ENCODE measurements around the gene PRKG1.

PRKG1 gene

DNA sequence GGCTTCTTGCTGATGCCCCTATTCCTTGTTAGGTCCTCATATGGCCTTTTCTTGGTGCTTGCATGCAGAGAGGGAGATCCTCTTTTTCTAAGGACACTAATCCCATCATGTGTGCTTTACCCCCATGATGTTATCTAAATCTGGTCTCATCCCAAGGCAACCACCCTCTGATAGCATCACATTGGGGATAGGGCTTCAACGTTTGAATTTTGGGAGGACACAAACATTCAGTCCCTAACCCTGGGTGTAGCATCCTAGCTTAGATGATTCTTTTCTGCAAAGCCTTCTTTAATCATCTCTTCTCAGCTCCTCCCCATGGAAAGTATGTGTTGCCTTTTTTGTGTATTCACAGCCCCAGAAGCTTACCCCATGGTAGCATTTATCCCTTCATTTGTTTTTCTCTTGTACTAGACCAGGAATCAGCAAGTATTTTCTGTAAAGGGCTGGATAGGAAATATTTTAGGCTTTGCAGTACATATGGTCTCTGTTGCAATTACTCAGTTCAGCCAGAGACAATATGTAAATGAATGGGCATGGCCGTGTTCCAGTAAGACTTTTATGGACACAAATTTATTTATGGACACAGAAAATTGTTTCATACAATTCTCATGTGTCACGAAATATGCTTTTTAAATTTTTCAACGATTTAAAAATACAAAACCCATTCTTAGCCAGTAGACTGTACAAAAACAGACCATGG, 726.6 kb downstream of the PRKG1 start:
- TF ChIP-seq TAF1 (IDR thresholded peaks at IDR 0.05; ENCODE audit: borderline replicate concordance, insufficient read depth, low read length) (no peak), SIN3A (IDR thresholded peaks at IDR 0.05; ENCODE audit: borderline replicate concordance, insufficient read depth, low read length) (no peak), REST (IDR thresholded peaks at IDR 0.05; ENCODE audit: insufficient read depth in 1 of 2, low read depth in 2 of 2, low read length in 2 of 2) (no peak), FOXP2 (optimal IDR thresholded peaks at IDR 0.05; ENCODE audit: borderline replicate concordance, extremely low read depth, extremely low read length, insufficient read depth) (no peak), POLR2AphosphoS5 (IDR thresholded peaks at IDR 0.05; ENCODE audit: low read depth, low read length) (no peak)

GRCh38 chr10:51802030-51802429, 727.7 kb downstream of the PRKG1 start:
- TF ChIP-seq FOXP2 (optimal IDR thresholded peaks at IDR 0.05; ENCODE audit: borderline replicate concordance, extremely low read depth, extremely low read length, insufficient read depth) (no peak), TAF1 (IDR thresholded peaks at IDR 0.05; ENCODE audit: borderline replicate concordance, insufficient read depth, low read length) (no peak), SIN3A (IDR thresholded peaks at IDR 0.05; ENCODE audit: borderline replicate concordance, insufficient read depth, low read length) (no peak), POLR2AphosphoS5 (IDR thresholded peaks at IDR 0.05; ENCODE audit: low read depth, low read length) (no peak), REST (IDR thresholded peaks at IDR 0.05; ENCODE audit: insufficient read depth in 1 of 2, low read depth in 2 of 2, low read length in 2 of 2) (no peak)

DNA sequence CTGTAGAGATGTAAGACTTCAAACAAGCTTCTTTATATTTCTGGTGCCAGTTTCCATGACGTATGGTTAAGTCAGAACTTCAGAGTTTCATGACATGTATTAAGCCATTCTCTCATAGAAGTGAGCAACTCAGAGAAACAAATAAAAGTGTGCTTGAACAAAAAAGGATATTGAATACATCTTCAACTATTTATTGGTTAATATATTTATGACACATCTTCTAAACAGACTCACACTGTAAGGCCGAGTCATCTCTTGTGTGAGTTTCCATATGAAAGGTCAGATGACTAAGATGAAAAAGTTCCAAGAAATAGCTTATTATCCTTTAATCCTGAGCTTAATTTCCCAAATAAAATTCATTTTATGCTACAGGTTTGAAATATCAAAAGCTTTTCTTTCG, 730.6 kb downstream of the PRKG1 start:
- TF ChIP-seq REST (IDR thresholded peaks at IDR 0.05; ENCODE audit: insufficient read depth in 1 of 2, low read depth in 2 of 2, low read length in 2 of 2) (no peak), SIN3A (IDR thresholded peaks at IDR 0.05; ENCODE audit: borderline replicate concordance, insufficient read depth, low read length) (no peak), FOXP2 (optimal IDR thresholded peaks at IDR 0.05; ENCODE audit: borderline replicate concordance, extremely low read depth, extremely low read length, insufficient read depth) (no peak)

GRCh38 chr10:51806079-51806835, 732.0 kb downstream of the PRKG1 start:
- TF ChIP-seq TAF1 (IDR thresholded peaks at IDR 0.05; ENCODE audit: borderline replicate concordance, insufficient read depth, low read length) (no peak), REST (IDR thresholded peaks at IDR 0.05; ENCODE audit: insufficient read depth in 1 of 2, low read depth in 2 of 2, low read length in 2 of 2) (no peak), FOXP2 (optimal IDR thresholded peaks at IDR 0.05; ENCODE audit: borderline replicate concordance, extremely low read depth, extremely low read length, insufficient read depth) (no peak), SIN3A (IDR thresholded peaks at IDR 0.05; ENCODE audit: borderline replicate concordance, insufficient read depth, low read length) (no peak), POLR2AphosphoS5 (IDR thresholded peaks at IDR 0.05; ENCODE audit: low read depth, low read length) (no peak)
